Right cardiac atrium (tissue), 5 donors: ENCODE data around the gene BCAR3. TPM values are rescaled to one million over a fixed set of nuclear protein-coding genes. Genes with fewer than 3 reads are reported as not detected.
A peak's percentile ranks its signal among the peaks of the same experiment; 100 is the strongest.

Source experiments
- ATAC-seq, 2 donors: fragments of 200-7000 bp; cut with Tn5 transposase; one replicate each; pipeline versions ENCODE4 v1.8.0 to v1.9.1; 2020; ENCODE audit warnings: moderate library complexity in 2 of 2, mild to moderate bottlenecking in 1 of 2
- DNase-seq, 3 donors: peaks; one replicate each; pipeline ENCODE4 v3.0.0-alpha.2; 2020
- H3K27ac ChIP-seq: one replicate; pipeline ENCODE4 v1.5.1; 2013; ENCODE audit warnings: mild to moderate bottlenecking, low read length, control low read depth, moderate library complexity
- H3K27me3 ChIP-seq: one replicate; pipeline ENCODE4 v1.6.1; 2013; ENCODE audit not compliant: control insufficient read depth, insufficient read depth
- H3K4me1 ChIP-seq: one replicate; pipeline ENCODE4 v1.6.1; 2013; ENCODE audit warnings: low read length; ENCODE audit not compliant: control insufficient read depth, insufficient read depth
- H3K4me3 ChIP-seq: one replicate; pipeline ENCODE4 v1.5.1; 2013; ENCODE audit warnings: low read length, control low read depth
- H3K9me3 ChIP-seq: one replicate; pipeline ENCODE4 v1.6.1; 2013; ENCODE audit warnings: low read length; ENCODE audit not compliant: control insufficient read depth
- WGBS: extraction: QIAGEN DNeasy Blood & Tissue Kit; methylation state at CpG from one replicate; pipeline ENCODE4 v1.1.7; 2013; 5-methylcytosine and 5-hydroxymethylcytosine counted together
- intact Hi-C, 4 donors: fragments of 100-400 bp; cut with DNase I; formaldehyde crosslinking; loops; one replicate each; pipeline versions ENCODE4 v1.11.0 to v1.14.0; 2022 to 2023
- polyA plus RNA-seq: library from polyadenylated mRNA; stranded (reverse); fragments of 200-250 nt; gene quantifications from one replicate; pipeline ENCODE4 v1.2.3, GENCODE V29; 2013
- total RNA-seq, 4 donors: library from RNA; stranded (reverse); fragmentation: NEBNext Ultra II Directional; extraction: Animal tissue kit (Norgen Biotek cat#: 25700); gene quantifications; one replicate each; pipeline ENCODE4 v1.2.1, GENCODE V29; 2021
- donor health status: healthy with polysubstance abuse.
- donor health status: DM: no; HTN: yes; CAD: no.
- donor health status: DM: no; HTN: no; CAD: no.
- donor health status: DM: no; HTN: yes; CAD: no; lungs with severe emphysema.
- donor health status: DM: yes; HTN: yes; CAD: no.

Gene BCAR3
- total and polyA plus RNA-seq, 5 donors, result 10.1 to 17.4 (median 12.6) TPM

DNA sequence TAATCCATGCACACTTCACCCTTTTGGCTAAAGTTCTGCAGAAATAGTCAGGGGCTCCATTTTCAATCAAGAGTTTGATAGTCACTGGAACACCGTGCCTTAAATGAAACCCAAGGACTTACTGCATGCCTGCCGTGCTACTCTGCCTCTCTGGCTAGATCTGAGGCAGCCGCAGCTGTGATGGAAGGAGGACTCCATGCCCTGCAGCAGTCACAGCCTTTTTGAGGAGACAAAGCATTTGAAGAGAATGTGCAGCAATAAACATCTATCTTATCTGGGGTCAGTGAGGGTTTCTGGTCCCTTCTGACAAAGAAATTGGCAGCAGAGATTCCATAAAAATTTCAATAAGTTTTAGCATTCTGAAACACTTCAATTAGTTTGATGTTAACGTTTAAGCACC lies 78.0 kb downstream of the BCAR3 start:
- ATAC-seq (no peak), DNase-seq (no peak)
- H3K9me3 ChIP-seq, result no peaks in the 10 kb centered on the region
- no peak overlapping the region for H3K27ac ChIP-seq
- H3K4me3 ChIP-seq, result no peak overlapping the region
- H3K4me1 ChIP-seq, result peaks cover 40% of the 10 kb centered on the region
- 64% methylated on average over 4 of the region's 4 CpGs for WGBS
- no peaks in the 10 kb centered on the region for H3K27me3 ChIP-seq
- intact Hi-C loops, result no loop called here

DNA sequence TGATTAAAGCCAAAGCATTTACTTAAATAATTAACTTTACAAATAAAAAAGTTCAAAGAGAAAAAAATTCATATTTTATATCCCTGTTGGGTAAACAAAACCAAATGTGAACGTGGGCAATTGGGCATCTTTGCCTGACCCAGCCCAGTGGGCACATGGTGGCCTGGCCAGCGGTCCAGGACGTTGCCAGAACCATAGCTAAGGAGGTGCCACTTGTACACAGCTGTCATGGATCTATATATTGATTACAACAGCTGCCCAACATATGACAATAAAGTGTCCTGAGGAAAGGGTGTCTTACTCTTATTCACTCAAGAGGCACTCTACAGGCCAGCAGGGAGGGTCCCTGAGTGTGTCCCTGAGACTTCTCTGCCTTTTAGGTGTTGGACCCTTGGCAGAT lies 78.5 kb downstream of the BCAR3 start:
- DNase-seq (no peak), ATAC-seq (no peak)
- H3K27ac ChIP-seq, result no peak overlapping the region
- H3K4me1 ChIP-seq, result peaks cover 39% of the 10 kb centered on the region
- no peak overlapping the region for H3K4me3 ChIP-seq
- 91% methylated on average over 3 of the region's 3 CpGs for WGBS
- H3K27me3 ChIP-seq, result no peaks in the 10 kb centered on the region
- intact Hi-C loops, result no loop called here
- no peaks in the 10 kb centered on the region for H3K9me3 ChIP-seq

DNA sequence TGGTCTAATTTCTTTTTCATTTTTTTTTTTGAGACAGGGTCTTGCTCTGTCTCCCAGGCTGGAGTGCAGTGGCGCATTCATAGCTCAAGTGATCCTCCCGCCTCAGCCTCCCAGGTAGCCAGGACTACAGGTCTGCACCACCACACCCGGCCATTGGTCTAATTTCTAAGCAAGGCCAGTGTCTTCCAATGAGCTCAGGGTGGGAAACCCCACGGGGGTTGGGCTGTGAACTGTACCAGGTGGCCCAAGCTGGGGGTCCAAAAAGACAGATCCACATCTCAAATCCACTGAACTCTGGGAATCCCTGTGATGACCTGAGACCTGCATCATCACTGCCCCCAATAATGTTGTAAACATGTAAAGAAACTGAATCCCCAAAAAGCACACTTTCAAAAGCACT lies 79.5 kb downstream of the BCAR3 start:
- Histone ChIP-seq H3K27me3 (no peaks in the 10 kb centered on the region), H3K9me3 (no peaks in the 10 kb centered on the region), H3K4me1 (peaks cover 39% of the 10 kb centered on the region), H3K27ac (no peak overlapping the region), H3K4me3 (no peak overlapping the region)
- WGBS, result 99% methylated on average over 4 of the region's 4 CpGs
- ATAC-seq (no peak), DNase-seq (no peak)
- intact Hi-C loops, result no loop called here

DNA sequence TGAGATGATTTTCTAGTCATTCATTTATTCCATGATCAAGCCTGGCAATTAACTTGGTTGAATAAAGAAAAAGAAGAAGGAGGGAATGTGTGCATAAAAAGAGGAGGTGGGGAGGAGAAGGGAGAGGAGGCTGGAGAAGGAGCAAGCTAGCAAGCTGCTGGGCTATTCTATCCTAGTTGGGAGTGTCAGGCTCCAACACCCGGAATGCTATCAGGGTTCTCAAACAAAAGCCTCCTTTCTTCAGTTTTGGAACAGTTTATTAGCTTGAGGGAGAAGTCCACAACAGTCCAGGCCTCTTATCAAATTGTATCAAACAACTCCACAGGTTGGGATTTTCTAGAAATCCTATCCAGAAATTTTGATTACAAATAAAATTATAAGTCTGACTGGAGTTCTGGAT lies 80.0 kb downstream of the BCAR3 start:
- Histone ChIP-seq H3K4me3 (no peak overlapping the region), H3K9me3 (no peaks in the 10 kb centered on the region), H3K27me3 (no peaks in the 10 kb centered on the region), H3K4me1 (peaks cover 34% of the 10 kb centered on the region), H3K27ac (no peak overlapping the region)
- DNase-seq (no peak), ATAC-seq (peak in 1 of 2 donors; percentile 15)
- 54% methylated on average over 1 of the region's 1 CpG for WGBS
- intact Hi-C loops, result no loop called here

DNA sequence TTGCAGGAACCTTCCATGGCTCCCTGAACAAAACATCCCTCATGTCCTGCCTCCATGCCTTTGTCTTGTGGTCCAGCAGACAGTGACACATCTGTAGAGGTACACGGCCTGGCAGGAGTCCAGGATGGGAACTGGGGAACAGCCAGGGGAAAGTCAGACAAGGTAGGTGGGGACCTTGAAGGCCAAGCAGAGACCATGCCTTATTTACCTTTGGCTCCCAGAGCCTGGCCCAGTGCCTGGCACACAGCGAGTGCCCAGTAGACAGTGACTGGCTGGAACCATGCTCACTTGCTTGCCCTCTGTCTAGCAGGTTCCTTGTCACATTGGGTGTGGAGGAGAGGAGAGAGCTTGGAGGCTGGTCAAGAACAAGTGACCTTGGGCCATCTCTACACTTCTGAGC lies 81.0 kb downstream of the BCAR3 start:
- no peaks in the 10 kb centered on the region for H3K9me3 ChIP-seq
- H3K27ac ChIP-seq, result peak overlapping the region; percentile 53
- H3K4me1 ChIP-seq, result peaks cover 34% of the 10 kb centered on the region
- 91% methylated on average over 2 of the region's 2 CpGs for WGBS
- intact Hi-C loops, result no loop called here
- ATAC-seq, result no peak
- peak in 1 of 3 donors; percentile 59 for DNase-seq
- no peaks in the 10 kb centered on the region for H3K27me3 ChIP-seq
- no peak overlapping the region for H3K4me3 ChIP-seq

DNA sequence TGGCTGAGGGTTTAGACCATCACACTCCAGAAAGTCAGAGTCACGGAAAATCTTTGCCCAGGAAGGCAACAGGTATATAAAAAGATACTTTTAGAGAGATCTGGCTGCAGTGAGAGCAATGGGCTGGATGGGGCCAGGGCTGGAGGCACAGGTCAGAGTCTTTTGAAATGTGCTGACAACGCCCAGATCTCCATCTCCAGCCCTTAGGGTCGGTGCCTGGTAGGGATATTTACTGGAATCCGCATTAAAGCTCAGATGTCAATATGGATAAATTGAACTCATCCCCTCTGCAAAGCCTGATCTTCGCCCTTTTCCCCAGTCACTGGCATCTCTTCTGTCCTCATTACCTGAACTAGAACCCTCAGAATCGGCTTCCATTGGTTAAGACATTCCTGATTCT lies 82.2 kb downstream of the BCAR3 start:
- DNase-seq (no peak), ATAC-seq (no peak)
- H3K27ac ChIP-seq, result no peak overlapping the region
- intact Hi-C loops, result no loop called here
- H3K4me1 ChIP-seq, result peaks cover 36% of the 10 kb centered on the region
- no peak overlapping the region for H3K4me3 ChIP-seq
- WGBS, result 95% methylated on average over 6 of the region's 6 CpGs
- H3K27me3 ChIP-seq, result no peaks in the 10 kb centered on the region
- H3K9me3 ChIP-seq, result no peaks in the 10 kb centered on the region

DNA sequence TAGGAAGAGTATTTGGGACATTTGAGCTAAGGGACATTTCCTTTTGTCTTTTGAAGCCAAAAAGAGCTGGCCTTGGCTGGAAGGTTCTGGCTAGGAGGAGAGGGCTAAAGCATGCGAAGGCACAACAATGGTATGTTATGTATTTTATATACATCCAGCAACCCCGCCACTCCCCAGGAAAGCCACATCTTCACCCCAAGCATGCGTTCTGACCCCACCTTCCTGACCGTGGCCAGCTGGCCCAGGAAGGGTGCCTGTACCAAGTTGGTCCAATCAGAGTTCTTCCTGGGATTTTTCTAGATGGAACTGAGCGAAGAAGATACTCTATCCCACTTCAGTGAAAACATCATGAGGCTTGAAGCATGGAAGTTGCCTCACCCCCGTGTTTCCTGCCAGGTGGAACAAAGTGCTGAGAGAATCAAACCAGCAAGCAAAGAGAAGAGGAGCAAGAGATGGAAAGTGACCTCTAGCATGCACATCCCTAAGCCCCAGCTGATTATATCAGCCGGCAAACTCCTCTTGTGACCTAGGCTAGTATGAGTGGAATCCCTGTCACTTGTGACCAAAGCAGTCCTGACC lies 82.7 kb downstream of the BCAR3 start:
- 83% methylated on average over 7 of the region's 7 CpGs for WGBS
- intact Hi-C loops, result no loop called here
- ATAC-seq, result no peak
- Histone ChIP-seq H3K9me3 (no peaks in the 10 kb centered on the region), H3K4me1 (peaks cover 41% of the 10 kb centered on the region), H3K4me3 (no peak overlapping the region), H3K27ac (peak overlapping the region; percentile 3), H3K27me3 (no peaks in the 10 kb centered on the region)
- no peak for DNase-seq

DNA sequence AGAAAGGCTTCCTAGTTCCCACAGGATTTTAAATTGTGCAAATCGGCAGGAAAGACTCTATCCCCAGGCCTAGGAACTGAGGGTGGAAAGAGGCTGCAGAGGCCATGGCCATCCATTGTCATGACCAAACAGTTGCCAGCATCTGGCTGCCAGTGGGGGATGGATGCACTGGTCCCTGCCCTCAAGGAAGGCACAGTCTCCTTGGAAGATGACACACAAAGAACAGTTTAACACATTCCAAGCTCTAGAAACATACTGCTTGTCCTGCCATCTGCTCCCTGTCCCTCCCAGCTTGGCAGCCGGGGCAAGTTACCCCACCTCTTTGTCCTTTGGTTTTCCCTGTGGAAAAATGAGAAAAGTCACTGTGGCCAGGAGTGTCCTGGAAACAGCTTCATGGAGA lies 83.2 kb downstream of the BCAR3 start:
- Histone ChIP-seq H3K4me1 (peaks cover 39% of the 10 kb centered on the region), H3K9me3 (no peaks in the 10 kb centered on the region), H3K27ac (no peak overlapping the region), H3K4me3 (no peak overlapping the region), H3K27me3 (no peaks in the 10 kb centered on the region)
- DNase-seq, result no peak
- intact Hi-C loops, result no loop called here
- WGBS, result 68% methylated on average over 2 of the region's 2 CpGs
- ATAC-seq, result no peak

DNA sequence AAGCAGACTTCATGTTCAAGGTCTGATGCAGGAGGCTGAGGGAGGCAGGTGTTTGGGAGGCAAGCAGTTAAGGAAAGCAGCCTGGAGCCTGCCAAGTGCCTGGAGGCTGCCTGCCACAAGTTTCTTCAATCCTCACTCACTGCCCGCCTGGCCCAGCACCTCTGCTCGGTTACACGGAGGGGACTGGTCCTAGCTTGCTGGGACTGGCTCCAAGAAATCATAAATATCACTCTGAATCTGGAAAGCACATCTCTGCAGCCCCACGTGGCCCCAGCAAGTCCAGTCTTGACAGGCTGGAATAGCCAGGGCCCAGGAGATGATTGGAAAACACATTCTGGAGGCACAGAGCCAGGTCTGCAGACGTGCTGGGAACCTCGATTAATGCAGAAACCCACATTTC lies 83.9 kb downstream of the BCAR3 start:
- intact Hi-C loops, result no loop called here

DNA sequence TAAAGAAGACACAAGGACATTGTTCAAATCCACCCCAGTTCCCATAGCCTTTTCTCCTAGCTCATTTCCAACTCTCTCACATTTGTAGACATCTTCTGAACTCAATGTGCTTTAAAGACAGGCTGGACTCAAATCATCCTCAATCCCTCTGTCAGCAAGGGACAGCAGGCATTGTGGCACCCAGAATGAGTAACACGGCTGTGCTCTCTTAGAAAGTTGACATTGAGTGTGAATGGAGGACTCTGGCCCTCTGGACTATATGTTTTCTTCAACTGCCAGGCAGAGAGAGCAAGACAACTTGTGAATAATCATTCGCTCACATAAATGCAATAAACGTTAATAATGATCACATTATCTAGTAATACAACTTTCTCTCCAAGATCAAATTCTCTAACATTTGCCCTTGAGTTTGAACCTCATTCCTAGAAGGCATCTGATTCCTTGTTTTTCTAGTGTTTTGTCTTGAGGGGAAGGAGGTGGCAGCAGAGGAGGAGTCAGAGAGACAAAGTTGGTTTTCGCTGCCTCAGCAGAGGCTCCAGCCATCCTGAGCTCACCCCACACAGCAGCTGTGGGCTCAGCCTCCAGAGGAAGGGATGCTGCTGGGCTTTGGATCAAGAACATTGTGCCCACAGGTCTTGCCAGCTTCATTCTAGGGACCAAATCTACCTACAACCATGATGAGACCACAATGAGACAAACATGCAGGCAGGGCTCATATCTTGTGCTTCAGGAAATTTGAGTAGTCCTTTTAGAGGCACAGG lies 85.1 kb downstream of the BCAR3 start:
- no peak for ATAC-seq
- H3K4me1 ChIP-seq, result peaks cover 43% of the 10 kb centered on the region
- H3K27ac ChIP-seq, result no peak overlapping the region

More for the DNA sequence above, 83.9 kb downstream of the BCAR3 start:
- 19% methylated on average over 6 of the region's 6 CpGs for WGBS
- DNase-seq, result peak in 2 of 3 donors; percentile 63 to 64
- H3K27me3 ChIP-seq, result no peaks in the 10 kb centered on the region
- H3K4me1 ChIP-seq, result peaks cover 41% of the 10 kb centered on the region
- H3K9me3 ChIP-seq, result no peaks in the 10 kb centered on the region
- no peak overlapping the region for H3K4me3 ChIP-seq
- ATAC-seq, result peak in 1 of 2 donors; percentile 42
- no peak overlapping the region for H3K27ac ChIP-seq

DNA sequence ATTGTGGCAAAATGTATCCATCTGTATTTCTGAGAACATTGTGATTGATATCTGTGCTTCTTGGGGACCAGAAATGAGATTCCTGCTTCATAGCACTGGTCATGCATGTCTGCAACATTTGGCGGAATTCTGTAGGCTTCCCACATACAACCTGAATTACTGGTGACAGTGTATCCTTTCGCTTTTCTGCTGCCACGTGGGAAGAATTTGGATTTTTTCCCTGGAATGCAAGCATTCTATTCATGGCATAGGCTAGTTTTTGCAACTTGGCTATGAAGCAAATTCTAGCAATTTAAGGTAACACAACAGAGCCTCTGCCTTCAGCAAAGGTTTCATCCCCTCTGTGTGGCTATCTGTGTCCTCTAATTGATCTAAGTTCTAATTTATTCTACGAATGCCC lies 85.9 kb downstream of the BCAR3 start:
- no peaks in the 10 kb centered on the region for H3K27me3 ChIP-seq
- no peaks in the 10 kb centered on the region for H3K9me3 ChIP-seq
- intact Hi-C loops, result no loop called here
- H3K4me1 ChIP-seq, result peaks cover 41% of the 10 kb centered on the region
- H3K27ac ChIP-seq, result no peak overlapping the region
- ATAC-seq (no peak), DNase-seq (no peak)
- no peak overlapping the region for H3K4me3 ChIP-seq
- WGBS, result 69% methylated on average over 4 of the region's 4 CpGs

More for the DNA sequence above, 85.1 kb downstream of the BCAR3 start:
- intact Hi-C loops, result no loop called here
- 77% methylated on average over 4 of the region's 4 CpGs for WGBS
- DNase-seq, result no peak
- H3K27me3 ChIP-seq, result no peaks in the 10 kb centered on the region
- H3K4me3 ChIP-seq, result no peak overlapping the region
- no peaks in the 10 kb centered on the region for H3K9me3 ChIP-seq
